Thymus (tissue), 11 donors: ENCODE data around the gene CTRB2. TPM values are rescaled to one million over a fixed set of nuclear protein-coding genes. Genes with fewer than 3 reads are reported as not detected.
"Not testable (repeated sequence)": the region's sequence is repeated elsewhere in the genome, so short reads cannot be mapped to it uniquely, and the experiment has no call there.

ENCODE experiments used
- DNase-seq, 9 donors: peaks; one replicate each; pipeline ENCODE4 v3.0.0-alpha.2; 2013; ENCODE audit warnings: low spot score in 9 of 9, low read depth in 6 of 9, missing footprints in 1 of 9
- H3K27ac ChIP-seq, 2 donors: one replicate each; pipeline ENCODE4 v1.5.1; 2013; ENCODE audit warnings: control low read depth in 1 of 2, low read depth in 1 of 2, low read length in 1 of 2, mild to moderate bottlenecking in 1 of 2, moderate library complexity in 1 of 2
- H3K27me3 ChIP-seq, 2 donors: one replicate each; pipeline ENCODE4 v1.5.1; 2013; ENCODE audit warnings: low read length in 1 of 2; ENCODE audit not compliant: control insufficient read depth in 2 of 2, insufficient read depth in 1 of 2
- H3K36me3 ChIP-seq, 2 donors: one replicate each; pipeline ENCODE4 v1.5.1; 2013; ENCODE audit warnings: low read length in 1 of 2, mild to moderate bottlenecking in 1 of 2, moderate library complexity in 1 of 2; ENCODE audit not compliant: control insufficient read depth in 2 of 2, insufficient read depth in 2 of 2
- H3K4me1 ChIP-seq, 2 donors: one replicate each; pipeline ENCODE4 v1.5.1; 2013; ENCODE audit warnings: low read length in 2 of 2; ENCODE audit not compliant: control insufficient read depth in 2 of 2, insufficient read depth in 2 of 2
- H3K4me3 ChIP-seq, 2 donors: one replicate each; pipeline ENCODE4 v1.5.1; 2013; ENCODE audit warnings: low read length in 2 of 2, control low read depth in 1 of 2, mild to moderate bottlenecking in 1 of 2
- H3K9me3 ChIP-seq, 2 donors: one replicate each; pipeline ENCODE4 v1.5.1; 2013; ENCODE audit warnings: low read length in 1 of 2, mild to moderate bottlenecking in 1 of 2; ENCODE audit not compliant: control insufficient read depth in 2 of 2, insufficient read depth in 1 of 2
- WGBS: extraction: QIAGEN DNeasy Blood & Tissue Kit; methylation state at CpG from one replicate; pipeline ENCODE4 v1.1.7; 2013; 5-methylcytosine and 5-hydroxymethylcytosine counted together
- polyA plus RNA-seq: library from polyadenylated mRNA; stranded (reverse); fragments of 200-250 nt; gene quantifications from one replicate; pipeline ENCODE4 v1.2.3, GENCODE V29; 2013
- total RNA-seq: library from RNA; stranded (reverse); fragments of 120-200 nt; gene quantifications from one replicate; pipeline ENCODE4 v1.2.4, GENCODE V29; 2013
- donor health status: healthy.

Gene CTRB2
- total and polyA plus RNA-seq, 2 donors = 0.59 TPM; not detected in 1

DNA sequence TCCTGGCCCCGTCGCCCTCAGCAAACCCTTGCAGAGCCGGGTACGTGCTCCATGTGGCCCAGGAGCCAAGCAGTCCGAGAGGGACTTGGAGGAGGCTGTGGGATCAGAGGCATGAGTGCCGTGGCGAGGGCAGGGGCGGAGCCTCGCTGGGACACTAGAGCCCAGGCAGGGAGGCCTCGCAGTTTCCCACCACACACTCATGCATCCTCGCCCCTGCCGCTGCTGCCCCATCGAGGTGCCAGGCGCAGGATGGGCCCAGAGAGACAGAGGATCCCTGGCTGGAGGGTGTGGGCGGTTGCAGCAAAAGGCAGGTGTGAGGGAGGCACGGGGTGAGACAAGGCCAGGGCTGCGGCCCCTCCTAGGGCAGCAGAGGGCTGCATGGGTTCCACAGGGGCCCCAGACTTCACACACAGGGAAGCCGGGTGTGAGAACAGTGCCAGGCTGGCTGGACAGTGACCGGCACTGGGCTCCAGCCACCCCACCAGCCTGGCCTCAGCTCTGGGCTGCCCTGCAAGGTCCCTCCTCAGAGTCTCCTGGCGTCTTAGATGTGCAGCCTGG, 36.8 kb upstream of the CTRB2 start:
- peaks cover 19 to 42% of the 10 kb centered on the region in 2 donors for H3K27me3 ChIP-seq
- no peaks in the 10 kb centered on the region for H3K9me3 ChIP-seq
- no peaks in the 10 kb centered on the region for H3K36me3 ChIP-seq
- no peak overlapping the region for H3K27ac ChIP-seq
- H3K4me3 ChIP-seq = no peak overlapping the region
- no peak for DNase-seq
- 95% methylated on average over 20 of the region's 20 CpGs for WGBS
- H3K4me1 ChIP-seq = peaks cover 0 to 11% of the 10 kb centered on the region in 2 donors

DNA sequence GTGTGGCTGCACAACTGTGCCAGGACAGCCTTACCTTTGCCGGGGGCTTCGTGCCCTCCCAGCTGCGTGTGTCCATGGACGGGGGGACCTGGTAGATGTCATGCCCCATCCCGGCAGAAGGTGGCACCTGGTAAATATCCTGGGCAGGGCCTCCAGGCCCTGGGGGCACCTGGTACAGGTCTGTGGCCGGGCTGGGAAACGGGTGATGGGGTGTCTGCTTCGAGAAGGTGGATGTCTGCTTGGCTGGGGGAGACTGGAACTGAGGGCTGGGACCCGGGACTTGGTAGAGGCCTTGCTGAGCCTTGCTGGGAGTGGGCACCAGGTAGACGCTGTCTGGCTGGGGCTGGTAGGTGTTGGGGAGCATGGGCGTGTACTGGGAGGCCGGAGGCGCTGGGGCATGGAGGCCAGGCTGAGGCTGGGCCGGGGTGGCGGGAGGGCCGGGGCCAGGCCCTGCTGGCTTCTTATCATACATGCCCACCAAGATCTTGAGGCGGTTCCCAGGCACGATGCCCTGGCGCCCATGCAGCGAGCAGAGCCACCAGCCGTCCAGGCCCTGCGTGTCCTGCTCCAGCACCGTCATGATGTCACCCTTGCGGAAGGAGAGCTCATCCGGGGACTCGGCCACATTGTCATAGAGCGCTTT, 35.6 kb upstream of the CTRB2 start:
- 97% methylated on average over 27 of the region's 27 CpGs for WGBS
- H3K27me3 ChIP-seq = peaks cover 7 to 34% of the 10 kb centered on the region in 2 donors
- not testable (repeated sequence) for H3K36me3 ChIP-seq, DNase-seq, H3K4me3 ChIP-seq, H3K27ac ChIP-seq, H3K9me3 ChIP-seq
- peaks cover 0 to 17% of the 10 kb centered on the region in 2 donors for H3K4me1 ChIP-seq

DNA sequence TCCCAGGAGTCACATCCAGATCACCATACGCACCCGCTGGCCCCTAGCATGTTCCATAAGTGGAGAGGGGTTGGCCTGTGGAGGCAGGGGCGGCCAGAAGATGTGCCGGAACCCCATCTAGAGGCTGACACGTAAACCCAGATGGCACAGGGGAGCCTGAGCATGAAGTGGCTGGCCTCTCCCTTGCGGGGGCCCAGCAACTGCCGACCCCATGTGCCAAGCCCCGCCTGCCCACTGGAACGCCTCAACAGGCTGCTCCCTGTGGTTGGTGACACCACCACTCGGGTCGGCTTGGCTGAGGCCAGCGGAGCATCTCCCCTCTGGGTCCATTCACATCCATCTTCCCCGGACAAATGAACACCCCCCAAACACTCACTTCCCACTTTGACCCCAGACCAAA, 35.0 kb upstream of the CTRB2 start:
- Histone ChIP-seq H3K27me3 (peaks cover 2 to 28% of the 10 kb centered on the region in 2 donors), H3K4me1 (peaks cover 0 to 17% of the 10 kb centered on the region in 2 donors), H3K36me3 (no peaks in the 10 kb centered on the region), H3K27ac (no peak overlapping the region), H3K9me3 (no peaks in the 10 kb centered on the region), H3K4me3 (no peak overlapping the region)
- DNase-seq = no peak
- WGBS = 96% methylated on average over 13 of the region's 13 CpGs

DNA sequence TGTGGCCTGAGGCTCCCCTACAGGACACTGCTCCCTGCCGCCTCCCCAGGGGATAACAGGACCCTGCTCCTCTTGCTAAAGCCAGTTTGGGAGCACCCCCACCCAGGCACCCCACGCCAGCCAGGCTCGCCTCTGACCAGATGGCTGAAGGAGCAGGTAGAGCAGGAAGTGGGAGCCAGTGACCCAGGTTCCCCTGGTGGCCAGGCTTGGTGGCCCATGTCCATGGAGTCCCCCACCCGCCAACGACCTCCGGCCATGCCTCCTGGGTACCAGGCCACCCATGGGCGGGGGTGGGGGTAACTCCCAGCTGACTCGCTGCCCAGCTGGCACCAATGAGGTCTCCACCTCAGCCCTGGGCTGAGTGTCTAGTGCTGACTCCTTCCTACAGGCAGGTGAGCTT, 34.5 kb upstream of the CTRB2 start:
- no peak overlapping the region for H3K27ac ChIP-seq
- WGBS = 81% methylated on average over 8 of the region's 8 CpGs
- H3K27me3 ChIP-seq = peaks cover 0 to 22% of the 10 kb centered on the region in 2 donors
- no peaks in the 10 kb centered on the region for H3K9me3 ChIP-seq
- peaks cover 0 to 17% of the 10 kb centered on the region in 2 donors for H3K4me1 ChIP-seq
- DNase-seq = no peak
- no peaks in the 10 kb centered on the region for H3K36me3 ChIP-seq
- no peak overlapping the region for H3K4me3 ChIP-seq

DNA sequence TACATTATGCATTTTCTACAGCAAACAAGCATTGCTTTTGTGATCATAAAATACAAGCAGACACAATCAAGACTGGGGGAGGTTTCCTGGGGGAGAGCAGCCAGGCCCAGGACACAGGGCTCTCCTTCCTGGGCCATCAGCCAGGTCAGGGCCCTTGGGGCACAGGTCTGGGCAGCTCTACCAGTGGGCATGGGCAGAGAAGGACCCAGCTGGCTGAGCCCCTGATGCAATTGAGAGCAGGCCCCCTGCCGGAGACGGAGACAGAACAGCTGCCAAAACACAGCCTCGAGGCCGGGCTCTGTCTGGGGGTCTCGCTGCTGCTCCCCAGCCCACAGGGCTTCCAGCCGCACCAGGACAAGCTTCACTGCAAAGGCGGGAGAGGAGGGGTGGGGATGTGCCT, 33.7 kb upstream of the CTRB2 start:
- H3K4me3 ChIP-seq, H3K9me3 ChIP-seq, H3K27ac ChIP-seq, DNase-seq, H3K36me3 ChIP-seq: not testable (repeated sequence)
- 93% methylated on average over 7 of the region's 7 CpGs for WGBS
- H3K4me1 ChIP-seq = peaks cover 0 to 16% of the 10 kb centered on the region in 2 donors
- H3K27me3 ChIP-seq = peaks cover 0 to 16% of the 10 kb centered on the region in 2 donors

DNA sequence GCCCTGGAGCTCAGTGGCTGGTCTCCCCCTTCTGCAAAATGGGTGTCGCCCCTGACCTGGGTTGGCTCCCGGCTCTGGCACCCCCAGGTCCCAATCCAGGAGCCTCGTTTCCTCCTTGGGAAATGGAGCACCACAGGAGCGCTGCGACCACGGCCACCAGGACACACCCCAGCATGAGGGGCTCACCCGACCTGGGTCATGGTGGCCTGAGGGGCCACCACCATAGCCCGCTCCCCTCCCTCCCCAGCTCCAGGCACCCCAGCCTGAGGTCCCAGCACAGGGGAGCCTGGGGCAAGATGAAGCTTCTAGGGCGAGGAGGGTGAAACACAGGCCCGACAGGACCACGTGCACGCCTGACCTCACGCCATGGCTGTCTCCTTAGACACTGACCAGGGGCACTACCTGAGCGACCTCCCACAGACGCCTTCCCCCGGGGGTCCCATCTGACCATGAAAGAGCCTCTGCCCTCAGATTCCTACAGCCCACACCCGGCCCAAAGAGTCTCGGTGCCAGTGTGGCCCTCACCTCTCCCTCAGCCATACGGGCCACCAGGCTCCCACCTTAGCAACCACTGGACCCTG, 32.7 kb upstream of the CTRB2 start:
- H3K27ac ChIP-seq = no peak overlapping the region
- no peak for DNase-seq
- no peaks in the 10 kb centered on the region for H3K36me3 ChIP-seq
- no peak overlapping the region for H3K4me3 ChIP-seq
- H3K4me1 ChIP-seq = peaks cover 0 to 9% of the 10 kb centered on the region in 2 donors
- peaks cover 0 to 8% of the 10 kb centered on the region in 2 donors for H3K27me3 ChIP-seq
- H3K9me3 ChIP-seq = no peaks in the 10 kb centered on the region
- WGBS = 97% methylated on average over 19 of the region's 19 CpGs

DNA sequence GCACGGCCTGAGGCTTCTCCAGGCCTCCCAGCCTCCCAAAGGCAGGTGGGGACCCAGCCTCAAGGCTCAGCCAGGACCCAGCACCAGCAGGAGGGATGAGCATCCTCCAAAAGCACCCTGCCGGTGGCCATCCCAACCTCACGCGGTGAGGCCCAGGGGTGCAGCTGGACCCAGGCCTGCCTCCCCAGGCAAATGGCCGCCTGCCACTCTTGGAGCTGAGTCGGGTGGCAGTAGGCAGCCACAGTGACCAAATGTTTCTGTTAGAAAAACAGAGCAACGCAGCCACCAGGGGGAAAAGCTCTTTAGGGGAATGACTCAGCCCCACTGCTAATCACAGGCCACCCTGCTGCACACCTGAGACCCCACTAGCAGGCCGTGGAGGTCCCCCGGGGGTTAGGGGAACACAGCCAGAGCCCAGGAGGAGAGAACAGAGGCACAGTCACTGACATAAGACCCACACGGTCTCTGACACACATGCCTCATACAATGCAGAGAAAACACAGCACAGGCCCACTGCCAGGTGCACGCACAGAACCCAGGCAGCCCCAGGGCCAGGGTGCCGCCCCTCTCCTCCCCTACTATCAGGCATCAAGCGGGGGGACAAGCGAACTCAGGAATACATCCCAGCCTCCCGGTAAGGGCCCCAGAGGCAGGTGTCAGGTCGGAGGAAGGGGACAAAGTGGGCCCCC, 32.0 kb upstream of the CTRB2 start:
- DNase-seq = no peak
- Histone ChIP-seq H3K9me3 (no peaks in the 10 kb centered on the region), H3K27me3 (peaks cover 0 to 4% of the 10 kb centered on the region in 2 donors), H3K4me1 (peaks cover 0 to 6% of the 10 kb centered on the region in 2 donors), H3K36me3 (no peaks in the 10 kb centered on the region), H3K27ac (no peak overlapping the region), H3K4me3 (no peak overlapping the region)
- 86% methylated on average over 16 of the region's 16 CpGs for WGBS

DNA sequence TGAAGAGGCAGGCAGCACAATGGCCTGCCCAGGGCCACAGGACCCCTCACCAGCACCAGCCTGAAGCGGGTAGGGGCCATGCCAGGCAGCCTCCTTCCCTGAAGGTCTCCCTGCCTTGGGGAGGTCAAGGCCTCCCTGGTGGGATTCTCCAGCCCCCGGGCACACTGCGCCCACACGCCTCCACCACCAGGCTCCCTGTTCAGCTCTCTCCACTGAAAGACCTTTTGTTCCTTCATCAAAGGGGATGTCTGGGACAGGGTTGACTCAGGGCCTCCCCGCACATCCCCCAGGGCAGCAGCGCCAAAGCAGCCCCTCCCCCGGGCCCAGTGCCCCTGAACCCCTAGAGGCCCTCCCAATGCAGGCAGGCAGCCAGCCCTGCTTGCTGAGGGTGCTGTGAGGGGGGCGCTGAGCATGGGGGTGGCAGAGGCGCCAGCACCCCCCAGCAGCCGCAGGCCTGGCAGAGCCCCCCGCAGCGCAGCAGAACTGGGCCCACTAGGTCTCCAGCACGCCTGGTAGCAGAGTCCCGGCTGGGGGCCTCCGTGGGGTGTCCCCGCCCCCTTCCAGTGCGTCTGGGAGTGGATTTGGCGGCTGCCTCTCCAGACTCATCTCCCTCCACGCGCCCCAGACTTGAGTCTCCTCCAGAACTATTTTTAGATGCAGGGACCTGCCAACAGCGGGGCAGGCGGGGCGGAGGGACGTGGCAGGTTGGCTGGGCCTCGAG, 31.3 kb upstream of the CTRB2 start:
- H3K9me3 ChIP-seq = no peaks in the 10 kb centered on the region
- peaks cover 0 to 6% of the 10 kb centered on the region in 2 donors for H3K4me1 ChIP-seq
- peaks cover 0 to 4% of the 10 kb centered on the region in 2 donors for H3K27me3 ChIP-seq
- no peak overlapping the region for H3K4me3 ChIP-seq
- no peak for DNase-seq
- no peaks in the 10 kb centered on the region for H3K36me3 ChIP-seq
- 79% methylated on average over 25 of the region's 25 CpGs for WGBS
- no peak overlapping the region for H3K27ac ChIP-seq
